GM18526 (cell line): Measurements from ENCODE around the gene UMAD1.

Experiments used
- POLR2A ChIP-seq: IDR thresholded peaks from 3 replicates; pipeline ENCODE4 v1.6.1; 2011; ENCODE audit not compliant: insufficient read length; ENCODE audit errors: extremely low read depth

Gene UMAD1

GRCh38 chr7:7639847-7640220 lies 718 bp upstream of the UMAD1 start:
- TF ChIP-seq POLR2A: no peak

- TF ChIP-seq POLR2A: no peak
Measured at GRCh38 chr7:7641129-7641663, 644 bp downstream of the UMAD1 start.

GRCh38 chr7:7642081-7642480 lies 1.5 kb downstream of the UMAD1 start:
- no peak for TF ChIP-seq POLR2A

- no peak for TF ChIP-seq POLR2A
Measured at GRCh38 chr7:7647495-7648036, 7.0 kb downstream of the UMAD1 start.

GRCh38 chr7:7650682-7651206 lies 10.2 kb downstream of the UMAD1 start:
- no peak for TF ChIP-seq POLR2A

- no peak for TF ChIP-seq POLR2A
Measured at GRCh38 chr7:7651479-7651878, 10.9 kb downstream of the UMAD1 start.

GRCh38 chr7:7652798-7653540 lies 12.4 kb downstream of the UMAD1 start:
- TF ChIP-seq POLR2A: no peak

- TF ChIP-seq POLR2A: no peak
Measured at GRCh38 chr7:7653593-7654187, 13.1 kb downstream of the UMAD1 start.

- TF ChIP-seq POLR2A: no peak
Measured at GRCh38 chr7:7654964-7655715, 14.6 kb downstream of the UMAD1 start.

GRCh38 chr7:7662527-7662926 lies 22.0 kb downstream of the UMAD1 start:
- no peak for TF ChIP-seq POLR2A

- no peak for TF ChIP-seq POLR2A
Measured at GRCh38 chr7:7664291-7664690, 23.7 kb downstream of the UMAD1 start.

- TF ChIP-seq POLR2A: no peak
Measured at GRCh38 chr7:7665031-7665430, 24.5 kb downstream of the UMAD1 start.

- no peak for TF ChIP-seq POLR2A
Measured at GRCh38 chr7:7667187-7667586, 26.6 kb downstream of the UMAD1 start.

- TF ChIP-seq POLR2A: no peak
Measured at GRCh38 chr7:7668706-7669105, 28.2 kb downstream of the UMAD1 start.

GRCh38 chr7:7670490-7670889 lies 29.9 kb downstream of the UMAD1 start:
- no peak for TF ChIP-seq POLR2A
